Esophagus muscularis mucosa (tissue), 4 donors: ENCODE results near the gene SLC4A11. TPM values are rescaled to one million over a fixed set of nuclear protein-coding genes. Genes with fewer than 3 reads are reported as not detected.

Experiments
- DNase-seq: peaks from one replicate; pipeline ENCODE4 v3.0.0-alpha.2; 2017; ENCODE audit errors: extremely low spot score
- H3K27ac ChIP-seq, 4 donors: fragments of 200-600 bp; sonication (generic); replicated peaks in 1 of 4; 1 replicate in 3 of 4; 2 replicates in 1 of 4; pipeline ENCODE4 v1.5.1; 2016 to 2019; ENCODE audit warnings: mild to moderate bottlenecking in 1 of 4
- H3K27me3 ChIP-seq, 4 donors: fragments of 200-600 bp; sonication (generic); one replicate each; pipeline versions ENCODE4 v1.5.1 to v1.6.0; 2016 to 2019
- H3K36me3 ChIP-seq, 4 donors: fragments of 200-600 bp; sonication (generic); one replicate each; pipeline ENCODE4 v1.5.1; 2016 to 2019
- H3K4me1 ChIP-seq, 4 donors: fragments of 200-600 bp; sonication (generic); one replicate each; pipeline ENCODE4 v1.5.1; 2016 to 2019
- H3K4me3 ChIP-seq, 4 donors: fragments of 200-600 bp; sonication (generic); 1 replicate in 2 of 4; 2 replicates in 2 of 4; pipeline ENCODE4 v1.5.1; 2016 to 2019; ENCODE audit warnings: mild to moderate bottlenecking in 4 of 4, moderate library complexity in 1 of 4
- H3K9me3 ChIP-seq, 4 donors: fragments of 200-600 bp; sonication (generic); 1 replicate in 3 of 4; 2 replicates in 1 of 4; pipeline ENCODE4 v1.5.1; 2016 to 2019
- CTCF ChIP-seq, 3 experiments: fragments of 200-600 bp in 2 of 3; fragments of 450-650 bp in 1 of 3; sonication (generic) in 2 of 3; IDR thresholded peaks; one replicate each; pipeline ENCODE4 v1.5.1; 2017 to 2019; ENCODE audit warnings: antibody characterized with exemption in 3 of 3, mild to moderate bottlenecking in 2 of 3, moderate library complexity in 1 of 3
- EP300 ChIP-seq: sonication (generic); formaldehyde crosslinking; IDR thresholded peaks from one replicate; pipeline ENCODE4 v1.6.1; 2017; ENCODE audit warnings: antibody characterized with exemption
- POLR2A ChIP-seq: fragments of 450-650 bp; IDR thresholded peaks from one replicate; pipeline ENCODE4 v1.6.1; 2017; ENCODE audit warnings: antibody characterized with exemption, moderate library complexity, mild to moderate bottlenecking, low read depth
- POLR2AphosphoS5 ChIP-seq, 2 donors: sonication (generic); formaldehyde crosslinking; IDR thresholded peaks; one replicate each; pipeline ENCODE4 v1.6.1; 2017; ENCODE audit warnings: antibody characterized with exemption in 2 of 2
- WGBS: methylation state at CpG from one replicate; pipeline ENCODE4 v1.1.5; 2018; 5-methylcytosine and 5-hydroxymethylcytosine counted together
- intact Hi-C: fragments of 100-400 bp; cut with DNase I; formaldehyde crosslinking; loops from one replicate; pipeline ENCODE4 v1.15.1; 2023
- total RNA-seq, 4 donors: library from RNA; depleted of rRNA; stranded (reverse); fragments of >200 nt; gene quantifications; one replicate each; pipeline versions ENCODE4 v1.1.0 to v1.2.1, GENCODE V29; 2016

SLC4A11 gene
- total RNA-seq, 4 donors from 2014 or later, result 0.11 to 0.32 TPM; not detected in 2

- WGBS, result 80% methylated on average over 2 of the region's 2 CpGs
- no peak for DNase-seq
- intact Hi-C loops, result no loop called here
- no peak overlapping the region for H3K27ac ChIP-seq
- H3K4me1 ChIP-seq, result peaks cover 13 to 20% (median 16%) of the 10 kb centered on the region in 4 donors
- TF ChIP-seq POLR2AphosphoS5 (IDR thresholded peaks at IDR 0.05) (no peak), CTCF (IDR thresholded peaks at IDR 0.05) (no peak), EP300 (no peak), POLR2A (no peak)
- H3K27me3 ChIP-seq, result peaks cover 0 to 61% (median 2%) of the 10 kb centered on the region in 4 donors
- H3K9me3 ChIP-seq, result no peaks in the 10 kb centered on the region
- no peak overlapping the region for H3K4me3 ChIP-seq
- H3K36me3 ChIP-seq, result peaks cover 0 to 5% (median 2%) of the 10 kb centered on the region in 4 donors
Measured at GRCh38 chr20:3245156-3245555, 6.2 kb upstream of the SLC4A11 start.

- DNase-seq, result no peak
- intact Hi-C loops, result no loop called here
- TF ChIP-seq POLR2A (no peak), POLR2AphosphoS5 (IDR thresholded peaks at IDR 0.05) (no peak), CTCF (IDR thresholded peaks at IDR 0.05) (no peak), EP300 (no peak)
- no peak overlapping the region for H3K27ac ChIP-seq
- H3K9me3 ChIP-seq, result no peaks in the 10 kb centered on the region
- H3K36me3 ChIP-seq, result no peaks in the 10 kb centered on the region
- H3K4me3 ChIP-seq, result no peak overlapping the region
- H3K27me3 ChIP-seq, result peaks cover 0 to 66% (median 7%) of the 10 kb centered on the region in 4 donors
- WGBS, result no CpG with 5 or more reads among the region's 1 CpG
- H3K4me1 ChIP-seq, result peaks cover 17 to 26% (median 22%) of the 10 kb centered on the region in 4 donors
Measured at GRCh38 chr20:3244613-3245012, 5.6 kb upstream of the SLC4A11 start.

- 80% methylated on average over 10 of the region's 11 CpGs for WGBS
- H3K36me3 ChIP-seq, result no peaks in the 10 kb centered on the region
- DNase-seq, result no peak
- H3K27ac ChIP-seq, result no peak overlapping the region
- peaks cover 18 to 30% (median 26%) of the 10 kb centered on the region in 4 donors for H3K4me1 ChIP-seq
- no peak for TF ChIP-seq POLR2AphosphoS5 (IDR thresholded peaks at IDR 0.05)
- no peak for TF ChIP-seq CTCF (IDR thresholded peaks at IDR 0.05)
- TF ChIP-seq EP300, result no peak
- no peak for TF ChIP-seq POLR2A
- H3K27me3 ChIP-seq, result peaks cover 4 to 73% (median 14%) of the 10 kb centered on the region in 4 donors
- H3K9me3 ChIP-seq, result no peaks in the 10 kb centered on the region
- intact Hi-C loops, result no loop called here
- no peak overlapping the region for H3K4me3 ChIP-seq
Measured at GRCh38 chr20:3243718-3244358, 4.8 kb upstream of the SLC4A11 start.

- H3K27ac ChIP-seq, result no peak overlapping the region
- peaks cover 7 to 79% (median 26%) of the 10 kb centered on the region in 4 donors for H3K27me3 ChIP-seq
- TF ChIP-seq EP300 (no peak), POLR2A (no peak), POLR2AphosphoS5 (IDR thresholded peaks at IDR 0.05) (no peak), CTCF (IDR thresholded peaks at IDR 0.05) (no peak)
- H3K4me1 ChIP-seq, result peaks cover 20 to 30% (median 28%) of the 10 kb centered on the region in 4 donors
- H3K9me3 ChIP-seq, result no peaks in the 10 kb centered on the region
- H3K4me3 ChIP-seq, result no peak overlapping the region
- DNase-seq, result no peak
- 70% methylated on average over 6 of the region's 6 CpGs for WGBS
- H3K36me3 ChIP-seq, result no peaks in the 10 kb centered on the region
- intact Hi-C loops, result no loop called here
Measured at GRCh38 chr20:3242172-3242692, 3.2 kb upstream of the SLC4A11 start.
